ENCODE results near the gene CEBPG. TPM values are rescaled to one million over a fixed set of nuclear protein-coding genes. Genes with fewer than 3 reads are reported as not detected.

The CEBPG gene
- total and polyA plus RNA-seq, 2 donors (not counting 1 experiment from before 2014, with no cell fraction given), result 13.7 to 66.7 TPM

- Histone ChIP-seq H3K79me2 (ENCODE audit: control insufficient read depth, insufficient read depth, low read length) (peaks cover 3% of the 10 kb centered on the region), H2AFZ (ENCODE audit: low read length) (no peak overlapping the region), H3K4me1 (ENCODE audit: control insufficient read depth, extremely low read depth, insufficient read depth, low read length) (peaks cover 2% of the 10 kb centered on the region), H3K4me2 (ENCODE audit: extremely low read depth, insufficient read depth, low read length) (no peak overlapping the region), H3K36me3 (ENCODE audit: control insufficient read depth, insufficient read depth, low read length) (peaks cover 3% of the 10 kb centered on the region), H3K4me3 (replicated peaks in 1 of 4; ENCODE audit: control extremely low read depth in 1 of 4, insufficient read depth in 1 of 4, low read depth in 3 of 4, low read length in 4 of 4) (no peak overlapping the region), H3K9ac (ENCODE audit: insufficient read depth, low read length) (no peak overlapping the region), H3K9me3 (ENCODE audit: control insufficient read depth, insufficient read depth, low read depth, low read length) (no peaks in the 10 kb centered on the region), H3K27me3 (ENCODE audit: control insufficient read depth, insufficient read depth, low read length) (no peaks in the 10 kb centered on the region), H4K20me1 (ENCODE audit: control insufficient read depth, extremely low read depth, insufficient read depth, low read length) (no peaks in the 10 kb centered on the region), H3K27ac (ENCODE audit: insufficient read depth, low read length) (no peak overlapping the region)
- TF ChIP-seq, protein P1, sequence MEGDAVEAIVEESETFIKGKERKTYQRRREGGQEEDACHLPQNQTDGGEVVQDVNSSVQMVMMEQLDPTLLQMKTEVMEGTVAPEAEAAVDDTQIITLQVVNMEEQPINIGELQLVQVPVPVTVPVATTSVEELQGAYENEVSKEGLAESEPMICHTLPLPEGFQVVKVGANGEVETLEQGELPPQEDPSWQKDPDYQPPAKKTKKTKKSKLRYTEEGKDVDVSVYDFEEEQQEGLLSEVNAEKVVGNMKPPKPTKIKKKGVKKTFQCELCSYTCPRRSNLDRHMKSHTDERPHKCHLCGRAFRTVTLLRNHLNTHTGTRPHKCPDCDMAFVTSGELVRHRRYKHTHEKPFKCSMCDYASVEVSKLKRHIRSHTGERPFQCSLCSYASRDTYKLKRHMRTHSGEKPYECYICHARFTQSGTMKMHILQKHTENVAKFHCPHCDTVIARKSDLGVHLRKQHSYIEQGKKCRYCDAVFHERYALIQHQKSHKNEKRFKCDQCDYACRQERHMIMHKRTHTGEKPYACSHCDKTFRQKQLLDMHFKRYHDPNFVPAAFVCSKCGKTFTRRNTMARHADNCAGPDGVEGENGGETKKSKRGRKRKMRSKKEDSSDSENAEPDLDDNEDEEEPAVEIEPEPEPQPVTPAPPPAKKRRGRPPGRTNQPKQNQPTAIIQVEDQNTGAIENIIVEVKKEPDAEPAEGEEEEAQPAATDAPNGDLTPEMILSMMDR (conservative IDR thresholded peaks at IDR 0.05 in 1 of 2, IDR thresholded peaks at IDR 0.05 in 1 of 2; ENCODE audit: low read depth in 1 of 2, low read length in 2 of 2), result no peak
- no peak for TF ChIP-seq EZH2 (IDR thresholded peaks at IDR 0.05; ENCODE audit: low read length, missing control alignments)
- DNase-seq (ENCODE audit: low read depth in 2 of 2), result no peak
These were observed 14.8 kb downstream of the CEBPG start for GRCh38 chr19:33388231-33388724.

DNA sequence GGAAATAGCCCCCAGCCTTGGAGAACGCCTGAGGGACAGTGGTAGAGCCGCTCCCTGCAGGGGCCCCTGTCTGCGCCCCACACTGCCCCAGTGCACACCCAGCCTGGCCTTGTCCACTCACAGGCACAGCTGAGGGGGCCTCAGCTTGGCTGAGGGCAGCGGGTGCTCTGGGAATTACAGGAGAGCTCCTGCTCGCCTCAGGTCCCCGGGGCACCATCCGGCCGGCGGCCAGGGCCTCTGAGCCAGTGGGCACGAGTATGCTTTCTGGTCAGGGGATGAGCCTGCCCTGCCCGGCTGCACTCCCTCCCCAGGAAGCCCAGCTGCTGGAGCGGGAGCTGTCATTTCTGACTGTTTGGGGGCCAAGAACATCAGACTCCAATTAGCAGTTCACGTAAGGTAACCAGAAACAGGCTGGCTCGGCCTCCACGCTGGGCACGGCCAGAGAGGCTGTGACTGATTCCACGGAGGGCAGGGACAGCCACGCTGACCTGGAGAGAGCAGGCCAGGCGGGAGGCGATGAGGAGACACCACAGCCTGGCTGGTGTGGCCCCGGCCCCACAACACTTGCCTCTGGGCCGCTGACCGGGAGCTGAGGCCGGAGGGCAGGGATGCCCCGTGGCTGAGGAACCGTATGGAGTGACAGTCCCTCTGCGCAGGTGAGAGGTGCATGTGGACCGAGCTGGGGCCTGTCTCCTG is 15.4 kb downstream of the CEBPG start:
- no peaks in the 10 kb centered on the region for H3K9me3 ChIP-seq (ENCODE audit: control insufficient read depth, insufficient read depth, low read depth, low read length)
- TF ChIP-seq EZH2 (IDR thresholded peaks at IDR 0.05; ENCODE audit: low read length, missing control alignments), result no peak
- TF ChIP-seq, protein P1 (conservative IDR thresholded peaks at IDR 0.05 in 1 of 2, IDR thresholded peaks at IDR 0.05 in 1 of 2; ENCODE audit: low read depth in 1 of 2, low read length in 2 of 2), result no peak
- H3K9ac ChIP-seq (ENCODE audit: insufficient read depth, low read length), result no peak overlapping the region
- no peaks in the 10 kb centered on the region for H3K27me3 ChIP-seq (ENCODE audit: control insufficient read depth, insufficient read depth, low read length)
- peaks cover 3% of the 10 kb centered on the region for H3K36me3 ChIP-seq (ENCODE audit: control insufficient read depth, insufficient read depth, low read length)
- H4K20me1 ChIP-seq (ENCODE audit: control insufficient read depth, extremely low read depth, insufficient read depth, low read length), result no peaks in the 10 kb centered on the region
- H3K79me2 ChIP-seq (ENCODE audit: control insufficient read depth, insufficient read depth, low read length), result no peaks in the 10 kb centered on the region
- H3K27ac ChIP-seq (ENCODE audit: insufficient read depth, low read length), result no peak overlapping the region
- no peak for DNase-seq (ENCODE audit: low read depth in 2 of 2)
- H3K4me3 ChIP-seq (replicated peaks in 1 of 4; ENCODE audit: control extremely low read depth in 1 of 4, insufficient read depth in 1 of 4, low read depth in 3 of 4, low read length in 4 of 4), result no peak overlapping the region
- H3K4me2 ChIP-seq (ENCODE audit: extremely low read depth, insufficient read depth, low read length), result no peak overlapping the region
- H3K4me1 ChIP-seq (ENCODE audit: control insufficient read depth, extremely low read depth, insufficient read depth, low read length), result peaks cover 7% of the 10 kb centered on the region
- no peak overlapping the region for H2AFZ ChIP-seq (ENCODE audit: low read length)

GRCh38 chr19:33389421-33390100 is 16.1 kb downstream of the CEBPG start:
- Histone ChIP-seq H3K9ac (ENCODE audit: insufficient read depth, low read length) (no peak overlapping the region), H3K4me1 (ENCODE audit: control insufficient read depth, extremely low read depth, insufficient read depth, low read length) (peaks cover 14% of the 10 kb centered on the region), H3K4me3 (replicated peaks in 1 of 4; ENCODE audit: control extremely low read depth in 1 of 4, insufficient read depth in 1 of 4, low read depth in 3 of 4, low read length in 4 of 4) (no peak overlapping the region), H3K4me2 (ENCODE audit: extremely low read depth, insufficient read depth, low read length) (no peak overlapping the region), H3K9me3 (ENCODE audit: control insufficient read depth, insufficient read depth, low read depth, low read length) (no peaks in the 10 kb centered on the region), H3K27me3 (ENCODE audit: control insufficient read depth, insufficient read depth, low read length) (no peaks in the 10 kb centered on the region), H2AFZ (ENCODE audit: low read length) (no peak overlapping the region), H4K20me1 (ENCODE audit: control insufficient read depth, extremely low read depth, insufficient read depth, low read length) (no peaks in the 10 kb centered on the region), H3K79me2 (ENCODE audit: control insufficient read depth, insufficient read depth, low read length) (no peaks in the 10 kb centered on the region), H3K36me3 (ENCODE audit: control insufficient read depth, insufficient read depth, low read length) (peaks cover 3% of the 10 kb centered on the region), H3K27ac (ENCODE audit: insufficient read depth, low read length) (no peak overlapping the region)
- TF ChIP-seq, protein P1 (conservative IDR thresholded peaks at IDR 0.05 in 1 of 2, IDR thresholded peaks at IDR 0.05 in 1 of 2; ENCODE audit: low read depth in 1 of 2, low read length in 2 of 2), result no peak
- TF ChIP-seq EZH2 (IDR thresholded peaks at IDR 0.05; ENCODE audit: low read length, missing control alignments), result no peak
- DNase-seq (ENCODE audit: low read depth in 2 of 2), result no peak

All from fibroblast of lung (primary cell).